GM20431 (cell line): ENCODE measurements around the gene MAMSTR.
"Not testable (repeated sequence)": the region's sequence is repeated elsewhere in the genome, so short reads cannot be mapped to it uniquely, and the experiment has no call there.

ENCODE experiments used
- in situ Hi-C: fragments of 300-500 bp; cut with MseI, MboI; formaldehyde crosslinking; loops from one replicate; pipeline ENCODE4 v1.15.0; 2020; ENCODE audit warnings: low sequenced_read_pairs; ENCODE audit not compliant: unreplicated experiment

MAMSTR gene, protein sequence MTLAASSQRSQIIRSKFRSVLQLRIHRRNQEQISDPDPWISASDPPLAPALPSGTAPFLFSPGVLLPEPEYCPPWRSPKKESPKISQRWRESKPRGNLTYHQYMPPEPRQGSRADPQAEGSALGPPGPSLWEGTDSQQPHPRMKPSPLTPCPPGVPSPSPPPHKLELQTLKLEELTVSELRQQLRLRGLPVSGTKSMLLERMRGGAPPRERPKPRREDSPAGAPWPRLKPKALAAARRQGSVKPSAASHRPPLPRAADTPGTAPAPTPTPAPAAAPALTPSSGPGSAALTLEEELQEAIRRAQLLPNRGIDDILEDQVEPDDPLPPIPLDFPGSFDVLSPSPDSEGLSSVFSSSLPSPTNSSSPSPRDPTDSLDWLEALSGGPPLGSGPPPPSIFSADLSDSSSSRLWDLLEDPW

DNA sequence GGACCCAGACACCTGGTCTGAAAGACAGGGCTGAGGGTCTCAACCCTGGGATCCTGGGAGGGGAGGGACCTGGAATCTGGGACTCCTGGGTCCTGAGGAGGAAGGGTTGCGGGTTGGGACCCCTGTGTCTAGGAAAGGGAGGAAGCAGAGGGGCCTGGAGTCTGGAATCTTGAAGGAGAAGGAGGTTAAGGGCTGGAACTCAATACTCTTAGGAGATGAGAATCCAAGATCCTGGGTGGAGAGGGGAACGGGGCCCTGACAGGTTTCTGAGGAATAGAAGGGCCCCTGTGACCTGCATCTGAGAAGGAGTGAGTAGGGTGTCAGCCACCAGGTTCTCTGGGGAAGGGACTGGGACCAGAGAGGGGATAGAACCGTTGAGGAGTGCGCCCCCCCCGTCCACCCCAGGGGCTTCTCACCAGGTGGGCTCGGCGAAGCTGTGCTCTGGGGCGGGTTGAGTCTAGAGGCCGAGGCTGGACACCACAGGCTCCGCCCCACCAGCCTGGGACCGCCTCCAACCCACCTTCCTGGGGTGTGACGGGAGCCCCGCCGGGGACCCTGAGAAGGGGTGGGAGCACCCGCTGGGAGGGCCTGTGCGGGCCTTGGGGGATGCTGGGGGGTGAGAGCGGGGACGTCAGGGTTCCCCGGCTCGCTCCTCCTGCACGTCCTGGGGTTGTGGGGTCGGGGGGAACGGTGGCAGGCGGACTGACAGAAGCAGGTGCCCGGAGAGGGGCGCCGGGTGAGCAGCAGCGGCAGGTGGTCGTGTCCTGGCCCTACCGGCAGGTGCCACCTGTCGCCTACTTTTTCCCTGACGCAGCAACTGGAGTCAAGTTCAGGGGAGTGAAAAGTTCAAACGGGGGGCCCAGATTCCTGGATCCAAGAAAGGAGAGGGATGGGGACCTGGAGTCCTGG lies at the start of gene MAMSTR:
TSS of gene MAMSTR (minus strand) at position 463 of the 909 bp plus-strand sequence. CDS start 694 bp downstream, outside the sequence.
- in situ Hi-C loops: no loop called here

DNA sequence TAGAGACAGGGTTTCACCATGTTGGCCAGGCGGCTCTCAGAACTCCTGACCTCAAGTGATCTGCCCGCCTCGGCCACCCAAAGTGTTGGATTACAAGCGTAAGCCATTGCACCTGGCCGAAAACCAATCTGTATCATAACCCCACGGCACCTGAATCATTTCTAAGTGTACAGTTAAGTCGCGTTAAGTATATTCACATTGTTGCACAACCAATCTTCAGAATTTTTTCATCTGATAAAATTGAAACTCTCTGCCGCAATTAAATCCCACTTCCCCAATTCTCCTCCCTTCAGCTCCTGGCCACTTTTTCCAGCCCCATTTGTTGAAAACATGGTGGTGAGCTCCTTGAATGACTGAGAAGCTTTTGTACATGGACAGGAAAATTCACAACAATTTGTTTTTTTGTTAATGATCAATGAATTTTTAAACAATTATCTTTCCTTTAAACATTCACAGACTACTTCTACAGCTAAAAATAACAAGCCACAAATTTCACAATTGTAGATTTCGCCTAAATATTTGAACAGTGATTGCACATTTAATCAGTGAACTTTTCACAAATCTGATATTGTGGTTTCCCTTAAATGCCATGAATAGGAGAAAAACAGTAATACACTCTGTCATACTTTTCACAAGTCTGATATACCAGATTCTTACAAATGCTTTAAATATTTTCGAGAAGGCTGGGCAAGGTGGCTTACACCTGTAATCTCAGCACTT lies 49.6 kb upstream of the MAMSTR start:
- in situ Hi-C loops: no loop called here

DNA sequence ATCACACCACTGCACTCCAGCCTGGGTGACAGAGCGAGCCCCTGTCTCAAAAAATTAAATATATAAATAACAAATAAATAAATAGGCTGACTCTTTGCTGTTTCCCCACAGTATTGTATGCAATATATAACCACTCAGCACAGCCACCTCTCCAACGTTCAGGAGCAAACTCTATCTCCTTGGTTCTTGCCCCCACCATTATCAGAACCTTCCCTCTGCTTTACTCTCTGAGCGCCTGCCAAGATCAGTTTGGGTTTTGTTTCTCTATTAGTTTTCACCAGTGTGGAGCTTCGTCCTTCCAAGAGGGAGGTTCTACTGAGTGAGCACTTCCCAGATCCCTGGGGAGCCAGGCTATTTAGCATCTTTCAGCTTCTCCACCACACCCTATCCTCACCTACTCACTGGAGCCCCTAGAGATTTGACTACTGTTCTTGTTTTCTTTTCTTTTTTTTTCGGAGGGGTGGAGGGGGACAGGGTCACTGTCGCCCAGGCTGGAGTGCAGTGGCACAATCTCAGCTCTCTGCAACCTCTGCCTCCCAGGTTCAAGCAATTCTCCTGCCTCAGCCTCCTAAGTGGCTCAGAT lies 48.7 kb upstream of the MAMSTR start:
- in situ Hi-C loops: not testable (repeated sequence)

DNA sequence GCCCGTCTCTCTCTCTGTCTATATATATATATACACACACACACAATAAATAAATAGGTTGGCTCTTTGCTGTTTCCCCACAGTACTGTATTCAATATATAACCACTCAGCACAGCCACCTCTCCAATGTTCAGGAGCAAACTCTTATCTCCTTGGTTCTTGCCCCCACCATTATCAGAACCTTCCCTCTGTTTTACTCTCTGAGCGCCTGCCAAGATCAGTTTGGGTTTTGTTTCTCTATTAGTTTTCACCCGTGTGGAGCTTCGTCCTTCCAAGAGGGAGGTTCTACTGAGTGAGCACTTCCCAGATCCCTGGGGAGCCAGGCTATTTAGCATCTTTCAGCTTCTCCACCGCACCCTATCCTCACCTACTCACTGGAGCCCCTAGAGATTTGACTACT lies 46.3 kb upstream of the MAMSTR start:
- in situ Hi-C loops: not testable (repeated sequence)

DNA sequence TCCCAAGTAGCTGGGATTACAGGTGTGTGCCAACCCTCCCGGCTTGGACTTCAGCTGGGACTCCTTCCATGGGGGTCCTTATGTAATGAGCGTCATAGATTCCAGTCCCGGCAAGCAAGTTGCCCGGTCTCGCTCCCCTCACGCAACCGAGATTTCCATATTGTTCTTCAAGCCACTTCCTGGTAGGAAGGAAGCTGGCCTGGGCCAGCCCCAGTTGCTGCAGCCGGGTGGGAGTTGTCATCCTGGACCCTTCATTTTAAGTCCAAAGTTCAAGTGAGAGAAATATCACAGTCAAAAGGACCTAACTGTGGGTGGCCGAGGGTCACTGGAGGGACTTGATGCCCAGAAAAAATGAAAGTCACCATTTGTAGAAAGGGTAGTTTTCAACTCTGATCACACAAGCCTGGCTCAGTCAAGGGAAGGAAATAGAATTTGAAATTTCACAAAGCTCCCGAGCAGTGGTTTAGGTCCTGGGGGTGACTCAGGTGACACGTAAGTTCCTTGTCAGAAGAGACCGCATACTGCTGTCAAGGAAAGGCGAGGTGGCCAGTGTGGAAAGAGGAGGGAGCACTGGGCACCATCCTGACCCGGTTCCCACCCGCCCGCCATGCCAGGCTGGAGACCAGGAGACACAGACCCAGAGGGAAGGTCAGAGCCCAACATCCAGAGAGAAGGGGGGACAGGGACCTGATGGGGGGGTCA lies 41.1 kb upstream of the MAMSTR start:
- in situ Hi-C loops: no loop called here

DNA sequence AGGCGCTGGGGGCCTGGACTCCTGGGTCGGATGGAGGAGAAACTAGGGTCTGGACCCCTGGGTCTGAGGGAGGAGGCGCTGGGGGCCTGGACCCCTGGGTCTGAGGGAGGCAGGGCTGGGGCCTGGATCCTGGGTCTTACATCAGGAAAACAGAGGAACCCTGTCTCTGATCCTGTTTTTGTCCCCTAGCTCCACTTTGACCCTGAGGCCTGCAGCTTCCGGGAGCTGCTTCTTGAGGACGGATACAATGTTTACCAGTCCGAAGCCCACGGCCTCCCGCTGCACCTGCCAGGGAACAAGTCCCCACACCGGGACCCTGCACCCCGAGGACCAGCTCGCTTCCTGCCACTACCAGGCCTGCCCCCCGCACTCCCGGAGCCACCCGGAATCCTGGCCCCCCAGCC lies 38.2 kb upstream of the MAMSTR start:
- in situ Hi-C loops: no loop called here

DNA sequence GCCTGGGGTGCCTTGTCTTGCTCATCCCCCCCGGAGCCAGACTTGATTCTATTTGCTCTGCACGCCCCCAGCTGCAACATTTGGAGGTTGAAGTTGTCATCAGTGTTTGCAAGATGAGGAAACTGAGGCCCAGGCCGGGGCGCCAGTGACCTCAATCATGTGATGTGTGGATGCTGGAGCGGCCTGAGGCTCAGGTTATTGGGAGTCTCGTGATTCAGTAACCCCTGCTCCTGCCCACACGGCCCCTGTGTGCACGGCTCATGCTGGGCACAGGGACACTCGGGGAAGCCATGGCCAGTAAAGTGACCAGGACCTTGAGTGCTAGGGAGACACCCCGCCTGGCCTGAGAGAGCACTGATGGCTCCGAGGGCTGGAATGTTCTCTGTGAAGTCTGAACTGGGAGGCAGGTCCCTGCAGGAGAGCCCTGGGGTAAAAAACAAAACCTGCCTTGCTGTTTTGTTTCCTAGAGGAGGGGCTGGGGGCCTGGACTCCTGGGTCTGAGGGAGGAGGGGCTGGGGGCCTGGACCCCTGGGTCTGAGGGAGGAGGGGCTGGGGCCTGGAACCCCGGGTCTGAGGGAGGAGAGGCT lies 37.7 kb upstream of the MAMSTR start:
- in situ Hi-C loops: no loop called here

DNA sequence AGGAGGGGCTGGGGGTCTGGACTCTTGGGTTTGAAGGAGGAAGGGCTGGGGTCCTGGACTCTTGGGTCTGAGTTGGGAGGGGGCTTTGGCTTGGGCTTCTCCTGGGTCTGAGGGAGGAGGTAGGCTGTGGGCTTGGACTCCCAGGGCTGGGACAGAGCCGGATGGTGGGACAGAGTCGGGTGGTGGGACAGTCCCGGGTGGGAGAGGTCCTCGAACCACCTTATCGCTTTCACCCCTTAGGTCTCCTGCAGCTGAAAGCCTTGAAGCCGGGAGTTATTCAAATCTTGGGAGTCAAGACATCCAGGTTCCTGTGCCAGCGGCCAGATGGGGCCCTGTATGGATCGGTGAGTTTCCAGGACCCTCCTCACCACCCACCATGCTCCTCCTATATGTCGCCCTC lies 37.2 kb upstream of the MAMSTR start:
- in situ Hi-C loops: no loop called here

DNA sequence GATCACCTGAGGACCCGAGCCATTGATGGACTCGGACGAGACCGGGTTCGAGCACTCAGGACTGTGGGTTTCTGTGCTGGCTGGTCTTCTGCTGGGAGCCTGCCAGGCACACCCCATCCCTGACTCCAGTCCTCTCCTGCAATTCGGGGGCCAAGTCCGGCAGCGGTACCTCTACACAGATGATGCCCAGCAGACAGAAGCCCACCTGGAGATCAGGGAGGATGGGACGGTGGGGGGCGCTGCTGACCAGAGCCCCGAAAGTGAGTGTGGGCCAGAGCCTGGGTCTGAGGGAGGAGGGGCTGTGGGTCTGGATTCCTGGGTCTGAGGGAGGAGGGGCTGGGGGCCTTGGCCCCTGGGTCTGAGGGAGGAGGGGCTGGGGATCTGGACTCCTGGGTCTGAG lies 36.7 kb upstream of the MAMSTR start:
- in situ Hi-C loops: no loop called here

DNA sequence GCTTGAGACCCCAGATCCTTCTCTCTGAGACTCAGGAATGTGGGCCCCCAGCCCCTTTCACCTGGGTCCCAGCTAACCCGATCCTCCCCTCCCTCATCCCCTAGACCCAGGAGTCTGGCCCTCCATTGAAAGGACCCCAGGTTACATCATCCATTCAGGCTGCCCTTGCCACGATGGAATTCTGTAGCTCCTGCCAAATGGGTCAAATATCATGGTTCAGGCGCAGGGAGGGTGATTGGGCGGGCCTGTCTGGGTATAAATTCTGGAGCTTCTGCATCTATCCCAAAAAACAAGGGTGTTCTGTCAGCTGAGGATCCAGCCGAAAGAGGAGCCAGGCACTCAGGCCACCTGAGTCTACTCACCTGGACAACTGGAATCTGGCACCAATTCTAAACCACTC lies 36.3 kb upstream of the MAMSTR start:
- in situ Hi-C loops: no loop called here

DNA sequence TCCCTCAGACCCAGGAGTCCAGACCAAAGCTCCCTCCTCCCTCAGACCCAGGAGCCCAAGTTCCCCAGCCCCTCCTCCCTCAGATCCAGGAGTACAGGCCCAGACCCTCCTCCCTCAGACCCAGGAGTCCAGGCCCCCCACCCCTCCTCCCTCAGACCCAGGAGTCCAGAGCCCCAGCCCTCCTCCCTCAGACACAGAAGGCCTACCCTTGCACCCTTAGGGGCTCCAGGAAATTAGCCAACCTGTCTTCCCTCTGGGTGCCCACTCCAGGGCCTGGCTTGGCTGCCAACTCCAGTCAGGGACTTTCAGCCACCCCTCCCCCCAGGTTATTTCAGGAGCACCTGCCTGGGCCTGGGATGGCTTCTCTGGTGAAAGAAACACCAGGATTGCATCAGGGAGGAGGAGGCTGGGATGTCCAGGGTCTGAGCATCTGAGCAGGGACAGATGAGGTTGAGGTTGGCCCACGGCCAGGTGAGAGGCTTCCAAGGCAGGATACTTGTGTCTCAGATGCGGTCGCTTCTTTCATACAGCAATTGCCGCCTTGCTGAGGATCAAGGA lies 35.6 kb upstream of the MAMSTR start, which contains the start of gene FGF21:
TSS of gene FGF21 (plus strand) at position 441 of the 558 bp plus-strand sequence. CDS start 713 bp downstream, outside the sequence.
- in situ Hi-C loops: no loop called here

DNA sequence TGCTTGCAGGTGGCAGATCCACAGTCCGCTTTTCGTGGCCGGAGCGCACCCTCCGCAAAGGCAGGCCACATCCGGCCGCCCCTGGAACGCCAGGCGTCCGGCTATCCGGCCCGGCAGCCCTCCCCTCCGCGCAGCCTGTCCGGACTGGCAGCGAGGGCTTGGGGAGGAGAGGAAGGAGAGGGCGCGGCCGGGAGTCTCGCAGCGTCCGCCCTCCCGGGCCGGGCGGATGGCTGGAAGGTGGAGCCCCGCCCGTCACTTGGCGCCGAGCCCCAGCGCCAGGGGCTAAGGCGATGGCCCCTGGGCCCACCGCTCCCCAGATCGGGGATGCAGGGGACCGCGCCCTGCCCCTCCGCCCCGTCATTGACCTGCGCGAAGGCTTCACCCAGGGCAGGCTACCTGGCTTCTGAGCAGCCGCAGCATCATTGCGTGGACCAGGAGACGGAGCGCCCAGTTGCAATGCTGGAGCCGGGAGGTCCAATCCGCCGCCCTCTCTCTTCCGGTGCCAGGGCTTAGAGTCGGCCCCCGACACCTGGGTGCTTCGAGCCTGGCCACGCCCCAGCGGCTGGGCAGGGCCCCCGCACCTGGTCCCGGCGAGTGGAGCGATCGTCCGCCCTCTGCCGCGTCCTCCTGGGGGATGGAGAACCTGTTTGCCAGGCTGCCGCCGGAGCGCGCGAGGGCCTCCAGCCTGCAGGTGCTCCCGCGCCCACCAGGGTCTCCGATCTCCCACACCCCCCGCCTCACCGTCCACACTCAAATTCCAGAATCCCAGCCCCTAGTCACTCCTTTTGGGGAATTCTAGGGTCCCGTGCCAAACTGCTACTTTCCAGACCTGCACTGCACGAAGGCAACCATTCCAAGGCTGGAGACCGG lies 33.2 kb upstream of the MAMSTR start, which contains the start of gene FUT1:
TSS of gene FUT1 (minus strand) at position 146 of the 870 bp plus-strand sequence. CDS start 1,360 bp downstream, outside the sequence.
- in situ Hi-C loops: no loop called here

DNA sequence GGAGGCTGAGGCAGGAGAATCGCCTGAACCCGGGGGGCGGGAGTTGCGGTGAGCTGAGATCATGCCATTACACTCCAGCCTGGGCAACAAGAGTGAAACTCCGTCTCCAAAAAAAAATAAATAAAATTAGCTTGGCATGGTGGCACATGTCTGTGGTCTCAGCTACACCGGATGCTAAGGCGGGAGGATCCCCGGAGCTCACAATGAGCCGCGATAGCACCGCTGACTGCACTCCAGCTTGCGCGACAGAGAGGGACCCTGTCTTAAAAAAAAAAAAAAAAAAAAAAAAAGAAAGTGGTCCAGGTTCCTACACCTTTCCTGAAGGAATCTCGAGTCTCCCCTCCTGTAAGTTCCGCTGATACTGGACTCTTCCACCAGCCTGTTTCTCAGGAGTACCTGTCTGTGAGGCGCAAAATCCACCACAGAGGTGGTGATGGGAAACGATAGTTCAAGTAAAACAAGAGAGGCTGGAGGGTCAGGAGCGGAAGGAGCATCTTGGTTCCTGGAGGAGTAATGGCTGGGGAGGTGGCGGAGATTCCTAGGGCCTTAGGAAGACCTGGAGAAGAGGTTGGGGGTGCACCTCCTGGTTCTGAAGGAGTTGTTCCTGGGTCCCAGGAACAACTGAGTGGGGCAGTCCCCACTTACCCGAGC lies 32.4 kb upstream of the MAMSTR start:
- in situ Hi-C loops: no loop called here

DNA sequence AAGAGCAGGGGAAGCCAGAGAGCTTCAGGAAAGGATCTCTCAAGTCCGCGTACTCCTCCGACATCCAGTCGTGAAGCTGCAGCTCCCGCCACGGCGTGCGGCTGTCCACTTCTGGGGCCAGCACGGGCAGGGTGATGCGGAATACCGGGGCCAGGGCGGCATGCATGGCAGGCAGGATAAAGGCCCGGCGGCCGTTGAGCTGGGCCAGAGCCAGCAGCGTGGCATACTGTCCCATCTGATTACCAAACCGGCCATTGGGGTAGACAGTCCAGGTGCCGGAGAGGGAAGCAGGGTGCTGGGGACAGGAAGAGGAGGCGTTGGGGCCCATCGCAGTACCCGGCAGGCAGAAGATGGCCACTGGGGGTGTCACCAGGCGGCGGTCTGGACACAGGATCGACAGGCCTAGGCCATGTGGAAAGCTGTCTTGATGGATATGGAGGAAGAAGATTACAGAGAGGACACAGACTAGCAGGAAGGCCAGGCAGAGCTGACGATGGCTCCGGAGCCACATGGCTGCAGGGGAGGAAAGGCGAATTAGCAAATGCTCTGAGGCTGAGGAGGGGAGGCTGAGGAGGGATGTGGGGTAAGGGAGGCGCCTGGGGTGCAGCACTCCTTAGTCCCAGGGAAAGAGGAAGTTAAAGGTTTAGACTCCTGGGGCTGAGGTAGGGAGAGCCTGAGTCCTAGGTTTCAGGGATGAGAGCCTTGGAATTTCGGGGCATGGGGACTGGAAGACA lies 31.4 kb upstream of the MAMSTR start:
- in situ Hi-C loops: no loop called here

DNA sequence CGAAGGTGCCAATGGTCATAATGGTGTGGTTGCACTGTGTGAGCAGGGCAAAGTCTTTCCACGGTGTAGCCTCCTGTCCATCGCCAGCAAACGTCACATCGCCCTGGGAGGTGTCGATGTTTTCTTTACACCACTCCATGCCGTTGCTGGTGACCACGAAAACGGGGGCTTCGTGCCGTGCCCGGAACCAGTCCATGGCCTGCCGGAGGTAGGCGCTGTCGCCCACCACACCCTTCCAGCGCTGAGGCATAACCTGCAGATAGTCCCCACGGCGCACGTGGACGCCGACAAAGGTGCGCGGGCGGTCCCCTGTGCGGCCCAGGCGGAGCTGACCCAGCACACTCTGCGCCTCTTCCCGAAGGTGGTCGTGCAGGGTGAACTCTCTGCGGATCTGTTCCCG lies 30.8 kb upstream of the MAMSTR start:
- in situ Hi-C loops: no loop called here

DNA sequence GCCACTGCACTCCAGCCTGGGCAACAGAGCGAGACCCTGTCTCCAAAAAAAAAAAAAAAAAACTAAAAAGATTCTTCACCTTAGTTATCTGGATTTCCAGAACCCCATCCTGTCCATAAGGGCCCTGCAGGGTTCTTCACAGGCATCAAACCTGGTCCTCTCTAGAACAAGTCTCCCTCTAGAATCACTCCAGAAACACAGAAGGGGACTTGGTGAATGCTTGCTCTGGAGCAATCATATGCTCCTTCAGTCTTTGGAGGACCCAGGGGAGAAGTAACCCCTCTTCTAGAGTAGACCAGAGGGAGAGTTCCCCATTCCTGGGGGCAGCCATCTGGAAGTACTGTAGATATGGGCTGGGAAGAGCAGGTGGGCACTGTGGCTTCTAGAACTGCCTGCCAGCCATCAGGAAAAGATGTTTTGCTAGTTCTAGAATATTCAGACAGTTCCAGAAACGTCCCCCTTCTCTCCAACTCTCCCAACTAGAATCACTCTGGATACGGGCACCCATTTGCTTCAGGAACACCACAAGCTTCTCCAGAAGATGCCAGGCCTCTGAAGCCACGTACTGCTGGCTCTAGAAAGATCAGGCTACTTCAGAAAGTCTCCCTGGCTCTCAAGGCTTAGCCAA lies 30.2 kb upstream of the MAMSTR start:
- in situ Hi-C loops: no loop called here
